NCI-H1105 (cell line): ENCODE data around the gene METAP1.
A peak's percentile ranks its signal among the peaks of the same experiment; 100 is the strongest.
"Not testable (repeated sequence)": the region's sequence is repeated elsewhere in the genome, so short reads cannot be mapped to it uniquely, and the experiment has no call there.

Source experiments
- DNase-seq: peaks from one replicate; lab custom pipeline; 2025; lab: John Stamatoyannopoulos, UW

Gene METAP1

DNA sequence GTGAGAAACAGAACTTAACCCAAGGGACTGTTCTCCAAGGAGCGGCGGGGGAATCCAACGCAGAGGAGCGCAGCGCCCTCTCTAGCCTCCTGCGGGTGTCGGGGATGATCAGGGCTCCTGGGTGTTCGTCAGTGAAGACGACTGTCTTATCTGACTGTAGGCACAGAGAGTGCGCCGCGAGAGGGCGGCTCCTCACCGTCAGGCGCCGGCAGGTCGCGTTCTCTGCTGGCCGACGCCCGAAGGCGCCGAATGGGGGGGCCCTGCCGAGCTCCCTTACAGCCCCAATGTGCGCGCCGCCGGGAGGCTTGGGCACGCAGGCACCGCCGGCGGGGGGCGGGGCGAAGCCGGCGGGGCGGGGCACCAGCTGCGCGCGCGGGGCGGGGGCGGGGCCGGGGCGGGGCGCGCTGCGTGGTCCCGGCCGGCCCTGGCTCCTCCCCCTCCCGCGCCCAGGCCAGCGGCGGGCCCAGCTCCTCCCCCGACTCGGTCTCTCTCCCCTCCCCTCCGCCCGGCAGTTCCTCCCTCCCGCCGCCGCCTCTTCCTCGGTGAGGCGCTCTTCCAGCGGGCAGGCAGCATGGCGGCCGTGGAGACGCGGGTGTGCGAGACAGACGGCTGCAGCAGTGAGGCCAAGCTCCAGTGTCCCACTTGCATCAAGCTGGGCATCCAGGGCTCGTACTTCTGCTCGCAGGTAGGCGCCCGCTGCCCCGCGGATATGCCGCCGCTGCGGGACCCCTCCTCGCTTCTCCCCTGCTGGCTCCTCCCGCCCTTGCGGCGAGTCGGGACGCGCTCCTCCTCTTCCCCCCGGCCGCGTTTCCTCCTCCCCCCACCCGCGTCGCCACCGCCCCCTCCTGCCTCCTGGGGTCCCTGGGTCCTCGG lies at the start of gene METAP1:
Gene METAP1 (plus strand): TSS at position 539 of the 873 bp plus-strand sequence. CDS start 33 bp downstream, at position 572.
- DNase-seq: peak; percentile 68

- DNase-seq: no peak
These were observed 49.2 kb upstream of the METAP1 start for GRCh38 chr4:98946359-98946758.

DNA sequence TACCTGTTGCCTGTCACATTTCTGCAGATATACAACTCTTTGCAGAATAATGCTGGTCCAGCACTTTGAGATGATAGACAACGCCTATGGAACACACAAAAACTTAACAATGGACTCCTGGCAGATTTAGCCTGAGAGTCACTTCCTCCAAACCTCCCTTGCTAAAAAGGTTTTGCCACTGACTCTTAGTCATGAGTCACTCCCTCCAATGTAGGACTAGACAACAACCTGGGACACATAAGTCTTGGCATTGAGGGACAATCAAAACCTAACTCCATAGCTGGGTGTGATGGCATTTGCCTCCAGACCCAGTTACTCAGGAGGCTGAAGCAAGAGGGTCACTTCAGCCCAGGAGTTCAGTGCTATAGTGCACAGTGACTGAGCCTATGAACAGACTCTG lies 44.6 kb upstream of the METAP1 start:
- DNase-seq: no peak

- DNase-seq: no peak
These were observed 43.8 kb upstream of the METAP1 start for GRCh38 chr4:98951710-98952109.

- DNase-seq: no peak
These were observed 40.3 kb upstream of the METAP1 start for GRCh38 chr4:98955229-98955628.

DNA sequence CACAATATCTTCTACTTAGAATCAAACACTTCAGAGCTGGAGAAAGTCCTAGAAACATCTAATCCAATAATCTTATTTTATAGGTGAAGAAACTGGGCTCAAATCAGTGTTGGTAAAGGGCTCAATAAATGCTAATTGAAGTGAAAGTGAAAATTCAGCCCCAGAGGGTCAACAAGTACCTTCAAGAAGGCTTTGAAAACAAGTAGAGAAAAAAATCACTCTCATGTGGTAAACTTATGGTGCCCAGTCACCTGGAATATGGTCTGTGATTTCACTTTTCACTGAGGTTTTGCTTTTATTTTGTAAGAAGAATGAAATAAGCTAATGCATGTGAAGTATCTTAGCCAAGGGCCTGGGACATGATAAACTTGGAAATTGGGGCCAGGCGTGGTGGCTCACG lies 37.5 kb upstream of the METAP1 start:
- no peak for DNase-seq

DNA sequence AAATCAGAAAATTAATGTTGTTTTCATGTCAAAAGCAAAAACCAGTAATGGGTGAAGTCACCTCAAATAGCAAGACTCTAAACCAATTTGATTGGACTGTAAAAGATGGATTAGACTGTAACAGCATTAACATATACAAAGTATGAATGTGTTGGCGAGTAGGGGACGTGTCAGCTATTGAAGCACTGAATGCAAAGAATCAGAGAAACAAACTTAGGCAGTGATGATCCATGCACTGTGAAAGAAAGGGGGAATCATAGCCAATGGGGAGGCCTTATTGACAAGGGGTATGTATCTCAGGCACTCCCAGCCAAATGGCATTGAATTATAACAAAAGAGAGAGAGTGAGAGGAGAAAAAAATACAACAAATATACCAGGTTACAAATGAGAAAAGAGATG lies 36.1 kb upstream of the METAP1 start:
- DNase-seq: no peak

- DNase-seq: no peak
These were observed 33.8 kb upstream of the METAP1 start for GRCh38 chr4:98961770-98962169.

- DNase-seq: no peak
These were observed 31.7 kb upstream of the METAP1 start for GRCh38 chr4:98963538-98964433.

DNA sequence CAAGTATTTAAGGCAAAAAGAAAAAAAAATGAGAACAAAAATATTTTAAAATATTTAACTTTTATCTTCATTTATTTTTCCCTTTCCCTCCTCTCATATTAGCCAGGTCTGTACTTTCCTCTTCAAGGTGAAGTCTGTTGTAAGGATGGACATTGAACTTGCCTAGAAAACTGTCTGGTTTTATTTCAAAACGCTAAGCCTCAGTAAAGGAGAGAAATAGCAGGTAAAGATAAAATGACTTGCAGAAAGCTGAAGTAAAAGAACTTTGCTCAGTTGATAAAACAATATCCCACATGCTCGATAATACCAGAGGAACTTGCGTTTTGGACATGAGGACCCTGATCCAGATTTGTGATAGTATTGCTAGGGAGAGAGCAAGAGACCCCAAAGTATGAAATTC lies 28.6 kb upstream of the METAP1 start:
- no peak for DNase-seq

DNA sequence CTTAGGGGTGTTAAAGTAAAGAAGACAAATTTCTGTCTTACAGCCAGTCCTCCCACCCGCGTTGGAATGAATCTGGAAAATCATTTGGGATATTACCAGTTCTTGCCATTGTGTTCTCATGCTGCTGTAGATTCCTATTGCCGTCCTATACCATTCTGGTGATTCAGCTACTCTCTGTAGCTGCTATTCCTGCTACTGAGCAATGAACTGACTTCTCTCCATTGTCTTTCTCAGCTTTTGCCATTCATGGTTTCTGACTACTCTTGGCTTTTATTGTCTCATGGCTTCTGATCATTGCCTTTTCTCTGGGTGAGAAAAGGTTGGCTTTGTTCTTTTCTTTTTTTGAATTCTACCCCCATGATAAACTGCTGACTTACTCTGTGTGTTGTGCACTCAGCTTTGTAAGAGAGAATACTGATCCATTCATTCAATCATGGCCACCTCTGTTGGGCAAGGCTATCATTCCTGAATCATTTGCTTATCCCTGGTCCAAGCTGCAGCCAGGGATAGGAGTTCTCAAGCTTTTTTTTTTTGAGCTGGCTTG lies 27.7 kb upstream of the METAP1 start:
- no peak for DNase-seq

DNA sequence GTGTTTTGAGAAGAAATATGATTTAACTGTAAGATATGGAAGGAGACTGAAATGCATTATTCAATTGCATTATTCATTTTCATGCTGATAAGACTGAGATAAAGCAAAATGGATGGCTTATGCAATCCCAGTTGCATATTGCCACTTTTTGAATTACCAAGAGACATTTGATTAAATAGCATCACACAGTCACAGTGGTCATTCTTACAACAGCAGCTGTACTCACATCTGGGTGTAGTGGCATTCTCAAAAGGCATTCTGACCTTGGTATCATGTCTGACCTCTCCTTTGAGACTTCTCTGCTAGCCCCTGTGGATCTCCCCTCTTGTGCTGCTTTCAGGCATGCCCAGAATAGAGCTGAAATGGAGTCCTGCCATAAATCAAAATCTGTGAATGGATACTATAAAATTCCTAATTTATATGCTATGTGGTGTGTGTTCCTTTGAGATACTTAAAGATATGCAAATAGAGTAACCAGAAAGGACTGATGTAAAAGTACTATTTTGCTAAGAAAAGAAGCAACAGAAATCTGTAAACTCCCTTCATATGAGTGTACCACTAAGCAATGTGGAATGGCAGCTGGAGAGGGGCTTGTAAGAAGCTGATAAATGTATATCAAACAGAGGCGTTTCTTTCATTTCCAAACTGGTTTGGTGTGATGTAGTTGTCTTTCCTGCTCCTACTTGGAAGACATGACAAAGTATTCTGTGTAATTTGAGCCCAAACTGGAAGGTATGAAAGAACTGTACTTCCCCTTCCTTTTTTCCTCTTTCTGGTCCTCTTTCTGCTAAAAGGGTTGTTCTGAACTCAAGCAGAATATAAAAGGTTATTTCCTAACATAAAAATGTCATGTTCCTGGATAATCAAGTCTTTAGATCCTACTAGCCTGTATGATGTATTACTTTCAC lies 25.4 kb upstream of the METAP1 start:
- no peak for DNase-seq

- DNase-seq: no peak
These were observed 18.8 kb upstream of the METAP1 start for GRCh38 chr4:98976716-98977115.

DNA sequence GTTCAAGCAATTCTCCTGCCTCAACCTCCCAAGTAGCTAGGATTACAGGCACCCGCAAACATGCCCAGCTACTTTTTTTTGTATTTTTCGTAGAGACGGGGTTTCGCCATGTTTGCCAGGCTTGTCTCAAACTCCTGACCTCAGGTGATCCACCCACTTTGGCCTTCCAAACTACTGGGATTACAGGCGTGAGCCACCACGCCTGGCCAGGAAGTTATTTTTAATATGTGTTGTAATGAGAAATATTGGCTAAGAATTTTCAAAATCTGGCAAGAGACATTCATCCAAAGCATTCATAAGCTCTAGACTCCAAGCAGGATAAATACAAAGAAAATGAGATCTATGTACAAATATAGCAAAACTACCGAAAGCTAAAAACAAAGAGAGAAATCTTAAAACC lies 18.0 kb upstream of the METAP1 start:
- DNase-seq: no peak

- DNase-seq: no peak
These were observed 7.8 kb upstream of the METAP1 start for GRCh38 chr4:98987720-98988119.

DNA sequence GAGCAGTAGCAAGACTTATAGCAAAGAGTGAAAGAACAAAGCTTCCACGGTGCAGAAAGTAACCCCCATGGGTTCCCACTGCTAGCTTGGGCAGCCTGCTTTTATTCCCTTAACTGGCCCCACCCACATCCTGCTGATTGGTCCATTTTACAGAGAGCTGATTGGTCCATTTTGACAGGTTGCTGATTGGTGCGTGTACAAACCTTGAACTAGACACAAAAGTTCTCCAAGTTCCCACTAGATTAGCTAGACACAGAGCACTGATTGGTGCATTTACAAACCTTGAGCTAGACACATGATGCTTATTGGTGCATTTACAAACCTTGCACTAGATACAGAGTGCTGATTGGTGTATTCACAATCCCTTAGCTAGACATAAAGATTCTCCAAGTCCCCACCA lies 2.7 kb upstream of the METAP1 start:
- not testable (repeated sequence) for DNase-seq

DNA sequence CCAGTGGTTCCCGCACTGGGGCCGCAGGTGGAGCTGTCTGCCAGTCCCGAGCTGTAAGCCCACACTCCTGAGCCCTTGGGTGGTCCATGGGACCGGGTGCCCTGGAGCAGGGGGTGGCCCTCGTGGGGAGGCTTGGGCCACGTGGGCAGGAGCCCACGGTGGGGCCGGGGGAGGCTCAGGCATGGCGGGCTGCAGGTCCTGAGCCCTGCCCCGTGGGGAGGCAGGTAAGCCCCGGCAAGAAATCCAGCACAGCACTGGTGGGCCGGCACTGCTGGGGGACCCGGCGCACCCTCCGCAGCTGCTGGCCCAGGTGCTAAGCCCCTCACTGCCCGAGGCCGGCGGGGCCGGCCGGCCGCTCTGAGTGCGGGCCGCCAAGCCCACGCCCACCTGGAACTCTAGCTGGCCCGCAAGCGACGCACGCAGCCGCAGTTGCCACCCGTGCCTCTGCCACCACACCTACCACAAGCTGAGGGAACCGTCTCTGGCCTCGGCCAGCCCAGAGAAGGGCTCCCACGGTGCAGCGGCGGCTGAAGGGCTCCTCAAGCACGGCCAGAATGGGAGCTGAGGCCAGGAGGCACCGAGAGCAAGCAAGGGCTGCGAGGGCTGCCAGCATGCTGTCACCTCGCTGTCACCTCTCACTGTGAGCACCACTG lies 2.0 kb upstream of the METAP1 start:
- DNase-seq: no peak

DNA sequence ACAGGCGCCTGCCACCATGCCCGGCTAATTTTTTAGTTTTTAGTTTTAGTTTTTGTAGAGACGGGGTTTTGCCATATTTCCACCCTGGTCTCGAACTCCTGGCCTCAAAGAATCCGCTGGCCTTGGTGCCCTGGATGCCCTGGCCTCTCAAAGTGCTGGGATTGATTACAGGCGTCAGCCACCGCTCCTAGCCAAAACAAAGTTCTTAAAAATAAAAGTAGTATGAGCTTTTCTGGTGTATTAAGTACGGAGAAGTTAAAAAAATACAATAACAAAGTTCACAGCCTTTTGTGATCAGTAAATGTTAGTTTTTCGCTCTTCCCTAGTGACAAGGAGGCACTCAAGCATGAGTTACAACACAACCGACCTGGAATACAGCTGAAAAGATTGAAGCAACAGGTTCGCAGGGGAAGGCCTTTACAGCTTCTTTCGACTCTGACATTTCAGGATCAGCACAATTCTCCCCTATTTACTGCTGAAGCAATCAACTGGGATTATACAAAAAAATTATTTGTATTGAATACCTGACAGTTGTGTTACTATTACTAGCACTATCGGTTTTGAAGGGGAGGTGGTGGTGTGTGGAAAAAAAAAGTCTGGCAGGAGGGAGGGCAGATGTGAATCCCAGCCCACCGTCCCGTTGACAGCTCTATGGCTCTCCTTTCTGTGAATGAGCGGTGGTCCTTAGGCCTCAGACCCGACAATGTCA lies 893 bp upstream of the METAP1 start:
- no peak for DNase-seq

DNA sequence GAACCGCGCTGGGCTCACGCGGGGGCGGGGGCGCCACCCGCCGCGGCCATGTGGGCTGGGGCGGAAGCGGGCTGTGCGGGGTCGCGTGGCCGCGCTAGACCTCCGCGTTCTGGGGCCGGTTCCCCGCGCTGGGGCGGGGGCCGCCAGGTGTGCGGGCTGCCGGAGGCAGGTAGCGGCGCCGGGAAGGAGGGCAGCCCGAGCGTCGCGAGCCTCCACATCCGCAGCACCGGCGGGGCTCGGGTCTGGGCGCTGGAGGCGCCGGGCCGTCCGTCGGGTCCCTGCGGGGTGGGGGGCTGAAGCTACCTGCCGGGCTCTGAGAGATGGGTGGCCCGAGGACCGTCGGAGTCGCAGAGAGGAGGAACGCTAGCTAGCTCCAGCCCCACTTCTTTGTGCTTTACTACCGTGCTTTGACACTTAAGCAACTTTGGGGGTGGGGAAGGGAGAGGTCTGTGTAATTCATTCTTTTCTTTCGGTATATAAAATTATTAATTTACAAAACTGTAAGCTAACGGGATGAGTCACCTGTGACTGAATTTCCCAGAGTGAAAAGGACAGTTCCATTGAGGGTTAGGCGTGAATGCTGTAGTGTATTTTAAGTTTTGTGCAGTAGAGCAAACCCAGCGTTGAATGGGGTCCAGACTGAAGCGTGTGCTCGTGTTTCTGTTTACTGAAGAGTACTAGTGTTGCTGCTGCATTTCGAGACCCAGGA lies 689 bp downstream of the METAP1 start:
- DNase-seq: peak; percentile 9

GRCh38 chr4:98996765-98997068 lies 1.2 kb downstream of the METAP1 start:
- DNase-seq: no peak
